K562 (cell line): Measurements from ENCODE around the gene TUBD1. TPM values are rescaled to one million over a fixed set of nuclear protein-coding genes. Genes with fewer than 3 reads are reported as not detected.
A peak's percentile ranks its signal among the peaks of the same experiment; 100 is the strongest.

Experiments
- ATF1 ChIP-seq, 2 experiments: fragments of 450-650 bp in 1 of 2; IDR thresholded peaks; 2 replicates each; pipeline ENCODE4 v1.6.1; 2016; ENCODE audit warnings: missing compliant biosample characterization in 1 of 2, missing genetic modification characterization in 1 of 2
- BDP1 ChIP-seq: IDR thresholded peaks from 3 replicates; pipeline ENCODE4 v1.6.1; 2011; ENCODE audit not compliant: insufficient read length, insufficient read depth
- CLOCK ChIP-seq: fragments of 250-450 bp; sonication (Bioruptor Pico); IDR thresholded peaks from 2 replicates; pipeline ENCODE4 v1.4.0; 2020; ENCODE audit warnings: mild to moderate bottlenecking, moderate library complexity, borderline replicate concordance
- HMG20B ChIP-seq: fragments of 250-450 bp; sonication (Bioruptor Pico); IDR thresholded peaks from 2 replicates; pipeline ENCODE4 v1.5.0; 2021; ENCODE audit warnings: mild to moderate bottlenecking
- KDM1A ChIP-seq, 2 experiments: fragments of 450-650 bp; IDR thresholded peaks; 2 replicates each; pipeline ENCODE4 v1.6.1; 2016; ENCODE audit warnings: mild to moderate bottlenecking in 2 of 2
- MNT ChIP-seq, 2 experiments: fragments of 450-650 bp; conservative IDR thresholded peaks; 2 replicates each; pipeline ENCODE4 v1.6.1; 2017; ENCODE audit warnings: mild to moderate bottlenecking in 2 of 2, moderate library complexity in 2 of 2
- NFIC ChIP-seq: fragments of 450-650 bp; IDR thresholded peaks from 2 replicates; pipeline ENCODE4 v1.6.1; 2017; ENCODE audit warnings: mild to moderate bottlenecking, inconsistent platforms
- PTTG1 ChIP-seq: fragments of 450-650 bp; IDR thresholded peaks from 2 replicates; pipeline ENCODE4 v1.6.1; 2016; ENCODE audit warnings: low read depth, mild to moderate bottlenecking, missing genetic modification characterization, missing compliant biosample characterization
- SIX5 ChIP-seq, 2 experiments: IDR thresholded peaks; 2 replicates each; pipeline ENCODE4 v1.6.1; 2011; ENCODE audit warnings: low read length in 2 of 2, borderline replicate concordance in 1 of 2, low read depth in 1 of 2, mild to moderate bottlenecking in 1 of 2, moderate library complexity in 1 of 2; ENCODE audit not compliant: insufficient read depth in 1 of 2
- TARDBP ChIP-seq: fragments of 450-650 bp; IDR thresholded peaks from 2 replicates; pipeline ENCODE4 v1.6.1; 2016
- USF1 ChIP-seq: sonication (generic); formaldehyde crosslinking; IDR thresholded peaks from 2 replicates; pipeline ENCODE4 v1.9.0; 2022; ENCODE audit warnings: mild to moderate bottlenecking, missing genetic modification reagents
- ZC3H4 ChIP-seq: sonication (generic); formaldehyde crosslinking; IDR thresholded peaks from 2 replicates; pipeline ENCODE4 v1.9.0; 2021; ENCODE audit warnings: missing genetic modification reagents, borderline replicate concordance
- ZMIZ1 ChIP-seq, 2 experiments: fragments of 150-350 bp in 1 of 2; IDR thresholded peaks; 2 replicates each; pipeline ENCODE4 v1.6.1; 2012 to 2016; ENCODE audit warnings: low read depth in 2 of 2, low read length in 2 of 2, mild to moderate bottlenecking in 1 of 2, moderate library complexity in 1 of 2
- ZNF143 ChIP-seq: sonication (generic); formaldehyde crosslinking; IDR thresholded peaks from 2 replicates; pipeline ENCODE4 v1.9.0; 2022; ENCODE audit warnings: mild to moderate bottlenecking, missing genetic modification reagents
- ZNF445 ChIP-seq: fragments of 250-450 bp; sonication (Bioruptor Pico); IDR thresholded peaks from 2 replicates; pipeline ENCODE4 v1.4.0; 2020; ENCODE audit warnings: low read depth, mild to moderate bottlenecking, moderate library complexity
- polyA plus RNA-seq, 8 experiments: library from polyadenylated mRNA; depleted of rRNA in 4 of 8; stranded (reverse) in 5 of 8; unstranded in 3 of 8; fragments of >200 nt; fragmentation: Nextera tagmentation in 2 of 8; fragmentation: Illumina TruSeq in 1 of 8; extraction: Ambion mirVana in 2 of 8; extraction: Trizol in 1 of 8; gene quantifications; 2 replicates each; pipeline versions ENCODE4 v1.2.1 to v1.2.3, GENCODE V29; 2011 to 2014; ENCODE audit warnings: inconsistent platforms in 1 of 8, missing spikeins in 1 of 8
- total RNA-seq, 7 experiments: library from RNA; depleted of rRNA in 6 of 7; stranded (reverse); fragments of >200 nt in 6 of 7; fragmentation: Illumina TruSeq in 2 of 7; extraction: Trizol in 2 of 7; gene quantifications; 2 replicates each; pipeline versions ENCODE4 v1.2.1 to v1.2.3, GENCODE V29; 2011 to 2021; ENCODE audit warnings: low replicate concordance in 1 of 7
- TF ChIP-seq, protein P1 (sequence below): fragments of 450-650 bp; IDR thresholded peaks from 2 replicates; pipeline ENCODE4 v1.7.0; 2016; ENCODE audit warnings: borderline replicate concordance

Gene TUBD1
- total and polyA plus RNA-seq, 9 of the 15 experiments (the other 6 are each of a cell fraction or from before 2014, with no cell fraction given), result 10.8 to 35.3 (median 17.9) TPM

GRCh38 chr17:59892924-59893675, at the start of gene TUBD1, which contains the start of gene RPS6KB1 (continued):
- no peak for TF ChIP-seq CLOCK
- TF ChIP-seq ZNF143, result no peak
- peak in 1 of 2 experiments; percentile 33; a peak in 1 of 4 replicates for TF ChIP-seq ZMIZ1 (IDR thresholded peaks at IDR 0.05; ENCODE audit: low read depth in 2 of 2, low read length in 2 of 2)
- TF ChIP-seq SIX5 (IDR thresholded peaks at IDR 0.05; ENCODE audit: borderline replicate concordance in 1 of 2, insufficient read depth in 1 of 2, low read depth in 1 of 2, low read length in 2 of 2), result peak in 1 of 2 experiments; percentile 49; a peak in 3 of 4 replicates
- TF ChIP-seq BDP1, result no peak
- no peak for TF ChIP-seq ZC3H4
- TF ChIP-seq PTTG1 (tag), result no peak
- peak; percentile 53 to 76 for TF ChIP-seq MNT (conservative IDR thresholded peaks at IDR 0.05)
- TF ChIP-seq KDM1A (IDR thresholded peaks at IDR 0.05), result no peak
- 0 out of 2 replicates have a peak, but pooled peaks have one; percentile 19 for TF ChIP-seq TARDBP
- peak; percentile 18; the same call in 1 of the 2 replicates for TF ChIP-seq USF1 (CRISPR knock-in tag)
- TF ChIP-seq, protein P1, sequence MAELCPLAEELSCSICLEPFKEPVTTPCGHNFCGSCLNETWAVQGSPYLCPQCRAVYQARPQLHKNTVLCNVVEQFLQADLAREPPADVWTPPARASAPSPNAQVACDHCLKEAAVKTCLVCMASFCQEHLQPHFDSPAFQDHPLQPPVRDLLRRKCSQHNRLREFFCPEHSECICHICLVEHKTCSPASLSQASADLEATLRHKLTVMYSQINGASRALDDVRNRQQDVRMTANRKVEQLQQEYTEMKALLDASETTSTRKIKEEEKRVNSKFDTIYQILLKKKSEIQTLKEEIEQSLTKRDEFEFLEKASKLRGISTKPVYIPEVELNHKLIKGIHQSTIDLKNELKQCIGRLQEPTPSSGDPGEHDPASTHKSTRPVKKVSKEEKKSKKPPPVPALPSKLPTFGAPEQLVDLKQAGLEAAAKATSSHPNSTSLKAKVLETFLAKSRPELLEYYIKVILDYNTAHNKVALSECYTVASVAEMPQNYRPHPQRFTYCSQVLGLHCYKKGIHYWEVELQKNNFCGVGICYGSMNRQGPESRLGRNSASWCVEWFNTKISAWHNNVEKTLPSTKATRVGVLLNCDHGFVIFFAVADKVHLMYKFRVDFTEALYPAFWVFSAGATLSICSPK, result no peak
- no peak for TF ChIP-seq ZNF445
- no peak for TF ChIP-seq ATF1 (CRISPR knock-in tag; IDR thresholded peaks at IDR 0.05)
- TF ChIP-seq ATF1 (tag; IDR thresholded peaks at IDR 0.05), result peak; percentile 54
- peak; percentile 36 for TF ChIP-seq NFIC
- TF ChIP-seq HMG20B (CRISPR knock-in tag), result no peak
